MCF 10A (cell line): ENCODE results near the gene ELAC1. TPM values are rescaled to one million over a fixed set of nuclear protein-coding genes. Genes with fewer than 3 reads are reported as not detected.
"Not testable (repeated sequence)": the region's sequence is repeated elsewhere in the genome, so short reads cannot be mapped to it uniquely, and the experiment has no call there.

Experiments used
- BruUV-seq: library from RNA; stranded (reverse); fragments of 400-500 nt; replicated peaks from 2 replicates; lab custom pipeline; 2021; lab: Mats Ljungman, UMichigan
- CTCF ChIA-PET: fragments of 300-600 bp; sonication (Branson Sonifier 250); formaldehyde crosslinking; extraction: SDS; loops from one replicate; lab custom pipeline; 2021; ENCODE audit warnings: antibody characterized with exemption, inconsistent platforms; lab: Yijun Ruan, JAX
- POLR2A ChIA-PET: fragments of 300-600, 350-650 bp; sonication (Branson Sonifier 250); formaldehyde crosslinking; extraction: SDS; loops from one replicate; lab custom pipeline; 2020; ENCODE audit warnings: antibody characterized with exemption, inconsistent platforms; lab: Yijun Ruan, JAX
- DNase-seq: peaks from one replicate; pipeline ENCODE4 v3.0.0-alpha.2; 2018; ENCODE audit not compliant: unreplicated experiment
- H3K27ac Mint-ChIP-seq: one replicate; pipeline ENCODE4 v1.8.0; 2022; ENCODE audit warnings: mild to moderate bottlenecking, low read depth, mixed read lengths; ENCODE audit not compliant: unreplicated experiment
- H3K27me3 Mint-ChIP-seq: one replicate; pipeline ENCODE4 v1.8.0; 2022; ENCODE audit warnings: mixed read lengths; ENCODE audit not compliant: insufficient read depth, unreplicated experiment
- H3K36me3 Mint-ChIP-seq: one replicate; pipeline ENCODE4 v1.8.0; 2022; ENCODE audit warnings: mild to moderate bottlenecking, moderate library complexity, mixed read lengths; ENCODE audit not compliant: insufficient read depth, unreplicated experiment
- H3K4me1 Mint-ChIP-seq: one replicate; pipeline ENCODE4 v1.8.0; 2022; ENCODE audit warnings: mixed read lengths; ENCODE audit not compliant: insufficient read depth, unreplicated experiment
- H3K4me3 Mint-ChIP-seq: one replicate; pipeline ENCODE4 v1.8.0; 2022; ENCODE audit warnings: mild to moderate bottlenecking, moderate library complexity, mixed read lengths; ENCODE audit not compliant: unreplicated experiment
- H3K9me3 Mint-ChIP-seq: one replicate; pipeline ENCODE4 v1.8.0; 2022; ENCODE audit warnings: mixed read lengths; ENCODE audit not compliant: unreplicated experiment
- intact Hi-C: fragments of 100-400 bp; cut with micrococcal nuclease; formaldehyde crosslinking; loops from 2 replicates; pipeline ENCODE4 v1.14.1; 2022
- total RNA-seq: library from RNA; stranded (reverse); gene quantifications from 2 replicates; pipeline ENCODE4 v1.2.3, GENCODE V29; 2022
- TF ChIP-seq, protein P1 (sequence below): fragments of 200-600 bp; IDR thresholded peaks from one replicate; pipeline ENCODE4 v1.8.0; 2022; ENCODE audit warnings: antibody characterized with exemption, mild to moderate bottlenecking; ENCODE audit not compliant: unreplicated experiment

ELAC1 gene
- total RNA-seq, 1 experiment from 2014 or later = 14.0 TPM

- ChIA-PET CTCF (interaction anchor here (0.6 kb wide), 1 partner anchor 1979 kb away, joined by 4 read pairs; no protein-coding TSS in a partner anchor), POLR2A (interaction anchor here (1.6 kb wide), 1 partner anchor 94 kb away, joined by 4 read pairs; the partner anchor contains the start of gene SMAD4)
- Mint-ChIP-seq H3K27ac (no peak overlapping the region), H3K36me3 (peaks cover 28% of the 10 kb centered on the region), H3K9me3 (no peaks in the 10 kb centered on the region), H3K4me1 (no peaks in the 10 kb centered on the region), H3K4me3 (no peak overlapping the region), H3K27me3 (no peaks in the 10 kb centered on the region)
- intact Hi-C loops = no loop called here
- no TSS peak for BruUV-seq
- no peak for DNase-seq
- TF ChIP-seq, protein P1, sequence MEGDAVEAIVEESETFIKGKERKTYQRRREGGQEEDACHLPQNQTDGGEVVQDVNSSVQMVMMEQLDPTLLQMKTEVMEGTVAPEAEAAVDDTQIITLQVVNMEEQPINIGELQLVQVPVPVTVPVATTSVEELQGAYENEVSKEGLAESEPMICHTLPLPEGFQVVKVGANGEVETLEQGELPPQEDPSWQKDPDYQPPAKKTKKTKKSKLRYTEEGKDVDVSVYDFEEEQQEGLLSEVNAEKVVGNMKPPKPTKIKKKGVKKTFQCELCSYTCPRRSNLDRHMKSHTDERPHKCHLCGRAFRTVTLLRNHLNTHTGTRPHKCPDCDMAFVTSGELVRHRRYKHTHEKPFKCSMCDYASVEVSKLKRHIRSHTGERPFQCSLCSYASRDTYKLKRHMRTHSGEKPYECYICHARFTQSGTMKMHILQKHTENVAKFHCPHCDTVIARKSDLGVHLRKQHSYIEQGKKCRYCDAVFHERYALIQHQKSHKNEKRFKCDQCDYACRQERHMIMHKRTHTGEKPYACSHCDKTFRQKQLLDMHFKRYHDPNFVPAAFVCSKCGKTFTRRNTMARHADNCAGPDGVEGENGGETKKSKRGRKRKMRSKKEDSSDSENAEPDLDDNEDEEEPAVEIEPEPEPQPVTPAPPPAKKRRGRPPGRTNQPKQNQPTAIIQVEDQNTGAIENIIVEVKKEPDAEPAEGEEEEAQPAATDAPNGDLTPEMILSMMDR = no peak
Observed at GRCh38 chr18:50935493-50936191, 32.2 kb upstream of the ELAC1 start.

DNA sequence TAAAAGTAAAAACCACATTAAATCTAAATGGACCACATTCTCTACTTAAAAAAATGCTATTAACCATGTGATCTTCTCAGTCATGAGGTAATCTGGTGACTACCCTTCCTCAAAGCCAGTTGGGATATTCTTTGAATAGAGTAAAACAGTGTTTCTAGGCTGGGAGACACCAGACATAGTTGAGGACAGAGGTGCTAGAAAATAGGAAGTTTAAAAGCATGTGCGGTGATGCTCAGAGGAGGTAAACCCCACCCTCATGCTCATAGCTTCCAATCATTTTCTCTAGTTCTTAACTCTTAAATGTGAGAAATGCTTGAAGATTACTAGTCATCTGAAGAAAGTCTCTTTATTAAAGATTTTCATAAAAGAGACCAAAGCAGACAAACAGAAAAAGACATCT, 30.7 kb upstream of the ELAC1 start:
- Mint-ChIP-seq H3K36me3 (peaks cover 42% of the 10 kb centered on the region), H3K27ac (peak overlapping the region; percentile 9), H3K9me3 (no peaks in the 10 kb centered on the region), H3K27me3 (no peaks in the 10 kb centered on the region), H3K4me1 (no peaks in the 10 kb centered on the region), H3K4me3 (no peak overlapping the region)
- BruUV-seq = no TSS peak
- TF ChIP-seq, protein P1 = no peak
- POLR2A ChIA-PET = interaction anchor here (0.7 to 1.5 kb wide), 3 partner anchors 18 to 118 kb away, joined by 3 read pairs; partner anchors contain the start of gene ELAC1
- intact Hi-C loops = no loop called here
- no peak for DNase-seq
- CTCF ChIA-PET = interaction anchor here (1.4 kb wide), 1 partner anchor 114 kb away, joined by 3 read pairs; no protein-coding TSS in a partner anchor

DNA sequence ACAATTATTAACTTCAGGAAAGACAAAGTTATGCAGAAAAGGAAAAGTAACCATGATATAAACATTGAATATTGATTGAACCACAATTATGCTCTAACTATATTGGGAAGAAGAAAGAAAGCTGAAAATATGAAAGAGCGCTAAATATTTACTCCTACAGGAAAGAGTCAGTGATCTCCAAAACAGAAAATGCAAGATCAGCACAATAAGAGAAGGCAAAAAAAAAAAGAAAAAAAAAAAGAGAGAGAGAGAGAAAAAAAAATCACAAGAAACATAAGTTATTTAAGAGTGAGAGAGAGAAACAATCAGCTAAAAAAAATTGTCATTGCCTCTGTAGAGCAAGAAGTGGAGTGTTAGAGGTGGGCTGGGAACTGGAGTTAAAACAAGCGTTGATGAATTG, 28.9 kb upstream of the ELAC1 start:
- Mint-ChIP-seq H3K4me1 (no peaks in the 10 kb centered on the region), H3K9me3 (no peaks in the 10 kb centered on the region), H3K4me3 (no peak overlapping the region), H3K27ac (no peak overlapping the region), H3K27me3 (no peaks in the 10 kb centered on the region), H3K36me3 (peaks cover 45% of the 10 kb centered on the region)
- no TSS peak for BruUV-seq
- TF ChIP-seq, protein P1 = no peak
- POLR2A ChIA-PET = interaction anchor here (0.9 to 1.2 kb wide), 2 partner anchors 10 to 29 kb away, joined by 3 to 9 read pairs; partner anchors contain the start of gene ELAC1
- CTCF ChIA-PET = interaction anchor here (1.1 kb wide), 1 partner anchor 357 kb away, joined by 5 read pairs; no protein-coding TSS in a partner anchor
- intact Hi-C loops = no loop called here
- no peak for DNase-seq

GRCh38 chr18:50944245-50944932, 23.5 kb upstream of the ELAC1 start:
- CTCF ChIA-PET = no interaction called here
- H3K4me3 Mint-ChIP-seq = no peak overlapping the region
- no peaks in the 10 kb centered on the region for H3K4me1 Mint-ChIP-seq
- H3K9me3 Mint-ChIP-seq = no peaks in the 10 kb centered on the region
- POLR2A ChIA-PET = interaction anchor here (0.6 to 1.7 kb wide), 2 partner anchors 11 to 1215 kb away, joined by 3 to 6 read pairs; no protein-coding TSS in a partner anchor
- intact Hi-C loops = no loop called here
- BruUV-seq = no TSS peak
- DNase-seq = no peak
- TF ChIP-seq, protein P1 = no peak
- peaks cover 33% of the 10 kb centered on the region for H3K36me3 Mint-ChIP-seq
- no peak overlapping the region for H3K27ac Mint-ChIP-seq
- H3K27me3 Mint-ChIP-seq = no peaks in the 10 kb centered on the region

- BruUV-seq, DNase-seq, H3K9me3 Mint-ChIP-seq, H3K4me1 Mint-ChIP-seq, intact Hi-C loops, H3K27ac Mint-ChIP-seq, POLR2A ChIA-PET, H3K27me3 Mint-ChIP-seq, H3K4me3 Mint-ChIP-seq: not testable (repeated sequence)
- H3K36me3 Mint-ChIP-seq = peaks cover 29% of the 10 kb centered on the region
- CTCF ChIA-PET = interaction anchor here (0.6 kb wide), 1 partner anchor 8 kb away, joined by 3 read pairs; no protein-coding TSS in a partner anchor
Observed at GRCh38 chr18:50945918-50946317, 21.9 kb upstream of the ELAC1 start.
